ENCODE measurements around the gene CDH23.

CDH23 gene

GRCh38 chr10:71547876-71548846, 151.4 kb downstream of the CDH23 start:
- DNase-seq, result peak; percentile 7

- no peak for DNase-seq
Observed at GRCh38 chr10:71549766-71550533, 153.2 kb downstream of the CDH23 start.

- no peak for DNase-seq
Observed at GRCh38 chr10:71550628-71551027, 153.9 kb downstream of the CDH23 start.

- DNase-seq, result no peak
Observed at GRCh38 chr10:71551970-71552369, 155.2 kb downstream of the CDH23 start.

GRCh38 chr10:71553432-71553831, 156.7 kb downstream of the CDH23 start:
- no peak for DNase-seq

- DNase-seq, result no peak
Observed at GRCh38 chr10:71554671-71555070, 158.0 kb downstream of the CDH23 start.

GRCh38 chr10:71555087-71555723, 158.5 kb downstream of the CDH23 start:
- no peak for DNase-seq

- no peak for DNase-seq
Observed at GRCh38 chr10:71555724-71556119, 159.0 kb downstream of the CDH23 start.

- no peak for DNase-seq
Observed at GRCh38 chr10:71558991-71559390, 162.3 kb downstream of the CDH23 start.

GRCh38 chr10:71561003-71561574, 164.4 kb downstream of the CDH23 start:
- no peak for DNase-seq

- no peak for DNase-seq
Observed at GRCh38 chr10:71562181-71562580, 165.5 kb downstream of the CDH23 start.

GRCh38 chr10:71562904-71563303, 166.2 kb downstream of the CDH23 start:
- DNase-seq, result no peak

- DNase-seq, result no peak
Observed at GRCh38 chr10:71564194-71564820, 167.6 kb downstream of the CDH23 start.

GRCh38 chr10:71565284-71566000, 168.7 kb downstream of the CDH23 start:
- no peak for DNase-seq

GRCh38 chr10:71567006-71567405, 170.3 kb downstream of the CDH23 start:
- DNase-seq, result no peak

- DNase-seq, result no peak
Observed at GRCh38 chr10:71568896-71569492, 172.3 kb downstream of the CDH23 start.

- peak; percentile 73 for DNase-seq
Observed at GRCh38 chr10:71569775-71570588, 173.3 kb downstream of the CDH23 start.

GRCh38 chr10:71571460-71572175, 174.9 kb downstream of the CDH23 start:
- no peak for DNase-seq

GRCh38 chr10:71572962-71573361, 176.2 kb downstream of the CDH23 start:
- DNase-seq, result no peak

Data from CD4-positive, alpha-beta T cell treated with Interleukin-4 for 4 hours (primary cell).